Peyer's patch (tissue), 4 donors: ENCODE results near the gene NOVA2.

Source experiments
- CTCF ChIP-seq, 6 experiments: fragments of 450-650 bp in 4 of 6; fragments of 200-600 bp in 2 of 6; sonication (generic) in 1 of 6; IDR thresholded peaks; one replicate each; pipeline ENCODE4 v1.5.1; 2017 to 2019; ENCODE audit warnings: antibody characterized with exemption in 6 of 6, mild to moderate bottlenecking in 3 of 6, moderate library complexity in 1 of 6
- POLR2A ChIP-seq, 2 donors: fragments of 450-650 bp; IDR thresholded peaks; one replicate each; pipeline ENCODE4 v1.5.1; 2017; ENCODE audit warnings: antibody characterized with exemption in 2 of 2, mild to moderate bottlenecking in 2 of 2, moderate library complexity in 2 of 2

DNA sequence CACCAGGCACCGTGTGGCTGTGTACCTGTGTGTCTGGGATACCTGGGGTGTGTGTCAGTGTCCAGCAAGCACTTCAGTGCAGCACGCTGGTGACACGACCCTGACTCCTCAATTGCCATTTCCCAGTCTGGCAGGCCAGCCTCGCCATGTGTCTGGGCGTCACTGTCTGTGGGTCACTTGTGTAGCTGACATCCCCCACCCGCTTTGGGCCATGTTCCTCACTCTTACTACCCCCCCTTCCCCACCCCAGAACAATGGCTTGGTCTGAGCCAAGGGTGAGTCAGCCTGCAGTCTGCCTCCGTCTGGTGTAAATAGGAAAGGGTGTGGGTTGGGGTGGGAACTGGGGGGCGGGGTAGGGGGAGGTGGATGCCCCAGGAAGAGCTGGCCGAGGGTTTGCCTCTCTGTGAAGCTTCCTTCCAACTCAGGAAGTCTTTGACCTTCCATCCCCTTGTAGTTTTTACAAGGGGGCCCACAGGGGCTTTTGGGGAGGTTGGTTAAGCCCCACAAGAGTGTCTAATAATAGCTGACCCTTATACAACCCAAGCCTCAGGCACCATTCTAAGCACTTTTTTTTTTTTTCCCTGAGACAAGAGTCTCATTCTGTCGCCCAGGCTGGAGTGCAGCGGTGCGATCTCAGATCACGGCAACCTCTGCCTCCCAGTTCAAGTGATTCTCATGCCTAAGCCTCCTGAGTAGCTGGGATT lies 17.6 kb downstream of the NOVA2 start:
- TF ChIP-seq CTCF (IDR thresholded peaks at IDR 0.05) (no peak), POLR2A (IDR thresholded peaks at IDR 0.05) (no peak)
